NCI-H2227 treated with DMSO at 0.1 percent for 48 hours (cell line): ENCODE data around the gene CDH13.

Experiments
- DNase-seq: peaks from one replicate; lab custom pipeline; 2025; lab: John Stamatoyannopoulos, UW

Gene CDH13

DNA sequence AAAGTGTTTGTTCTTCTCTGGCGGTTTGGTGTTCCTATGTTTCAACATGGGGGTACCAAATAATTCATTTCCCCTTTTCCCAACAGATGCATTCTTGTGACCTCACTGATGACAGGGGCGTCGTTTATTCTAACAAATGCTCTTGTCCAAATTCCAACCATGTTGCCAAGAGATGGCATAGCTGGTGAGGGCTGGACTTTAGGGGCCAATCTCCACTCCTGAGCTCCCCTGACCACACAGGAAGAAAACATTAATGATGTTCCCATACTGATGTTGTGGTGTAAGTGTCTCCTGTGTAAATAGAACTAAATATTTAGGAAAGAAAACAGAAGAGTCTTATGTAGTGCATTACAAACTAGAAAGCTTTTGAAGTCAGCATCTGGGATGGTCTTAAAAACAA is 431.6 kb downstream of the CDH13 start:
- no peak for DNase-seq

DNA sequence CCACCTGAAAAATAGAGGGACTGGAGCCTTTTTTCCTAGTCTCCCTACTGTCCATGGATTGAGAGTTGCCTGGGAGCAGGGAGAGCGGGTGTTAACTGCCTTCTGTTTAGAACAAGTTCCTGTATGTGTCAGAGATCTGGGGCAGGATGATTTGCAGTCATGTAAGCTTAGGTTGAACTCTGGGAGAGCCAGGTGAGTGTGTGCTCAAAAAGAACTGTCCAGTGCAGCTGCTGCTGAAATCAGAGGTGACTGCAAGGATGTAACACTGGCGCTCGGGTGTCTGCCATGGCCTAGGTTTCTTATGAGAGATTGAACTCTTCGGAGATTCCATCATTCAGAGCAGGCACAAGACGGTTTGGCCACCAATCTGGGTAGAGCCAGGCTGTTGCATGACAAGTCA is 432.5 kb downstream of the CDH13 start:
- no peak for DNase-seq

DNA sequence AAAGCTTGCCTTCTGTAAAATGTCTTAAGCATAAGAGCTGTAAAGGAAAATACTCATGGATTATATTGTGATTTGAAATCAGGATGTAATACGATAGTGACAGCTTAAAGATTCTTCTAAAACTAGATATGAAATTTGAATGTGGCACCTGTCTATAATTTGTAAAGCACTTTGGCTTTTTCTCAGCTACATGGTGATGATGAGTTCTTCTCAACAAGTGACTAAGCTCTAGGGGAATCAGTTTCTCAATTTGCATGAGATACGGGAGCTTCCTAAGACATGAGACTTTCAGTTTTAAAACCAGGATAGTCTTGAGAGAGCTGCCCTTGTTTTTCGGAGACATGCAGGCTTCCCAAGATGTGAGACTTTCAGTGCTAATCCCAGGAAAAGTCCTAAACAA is 439.2 kb downstream of the CDH13 start:
- DNase-seq: no peak

DNA sequence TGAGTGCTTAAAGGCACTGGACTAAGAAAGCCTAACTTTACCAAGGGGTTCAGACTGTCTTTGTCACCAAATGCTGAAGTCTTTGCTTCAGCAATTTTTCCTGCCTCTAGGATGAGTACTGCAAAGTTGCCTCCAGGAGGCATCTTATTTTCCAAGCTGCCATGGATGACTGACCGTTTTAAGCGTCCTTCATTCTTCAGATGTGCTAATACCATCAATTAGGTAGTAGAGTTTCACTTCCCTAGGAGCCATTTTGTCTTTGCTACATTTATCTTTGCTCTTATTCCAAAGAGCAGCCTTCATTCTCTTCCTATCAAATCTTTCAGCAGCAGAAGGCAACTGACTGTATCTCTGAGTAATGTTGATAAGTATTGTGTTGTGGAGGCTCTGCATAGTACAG is 440.1 kb downstream of the CDH13 start:
- DNase-seq: no peak

DNA sequence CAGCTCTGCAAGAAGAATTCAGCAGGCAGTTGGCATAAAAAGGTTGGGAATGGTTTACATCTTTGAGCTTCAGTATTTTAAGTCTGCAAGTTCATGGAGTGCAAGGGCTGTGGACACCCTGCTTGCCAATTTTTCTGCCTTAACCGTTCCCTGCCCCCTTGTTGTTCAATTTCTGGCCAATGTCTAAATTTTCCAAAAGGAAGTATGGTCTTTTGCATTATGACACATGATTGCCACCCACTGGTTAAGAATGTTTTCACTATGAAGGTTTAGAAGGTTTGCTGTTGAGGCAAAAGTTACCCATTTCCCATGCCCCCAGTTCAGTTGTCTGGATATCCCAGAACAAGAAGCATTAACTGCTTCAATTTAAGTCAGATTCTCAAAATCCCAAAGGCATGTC is 441.9 kb downstream of the CDH13 start:
- no peak for DNase-seq

DNA sequence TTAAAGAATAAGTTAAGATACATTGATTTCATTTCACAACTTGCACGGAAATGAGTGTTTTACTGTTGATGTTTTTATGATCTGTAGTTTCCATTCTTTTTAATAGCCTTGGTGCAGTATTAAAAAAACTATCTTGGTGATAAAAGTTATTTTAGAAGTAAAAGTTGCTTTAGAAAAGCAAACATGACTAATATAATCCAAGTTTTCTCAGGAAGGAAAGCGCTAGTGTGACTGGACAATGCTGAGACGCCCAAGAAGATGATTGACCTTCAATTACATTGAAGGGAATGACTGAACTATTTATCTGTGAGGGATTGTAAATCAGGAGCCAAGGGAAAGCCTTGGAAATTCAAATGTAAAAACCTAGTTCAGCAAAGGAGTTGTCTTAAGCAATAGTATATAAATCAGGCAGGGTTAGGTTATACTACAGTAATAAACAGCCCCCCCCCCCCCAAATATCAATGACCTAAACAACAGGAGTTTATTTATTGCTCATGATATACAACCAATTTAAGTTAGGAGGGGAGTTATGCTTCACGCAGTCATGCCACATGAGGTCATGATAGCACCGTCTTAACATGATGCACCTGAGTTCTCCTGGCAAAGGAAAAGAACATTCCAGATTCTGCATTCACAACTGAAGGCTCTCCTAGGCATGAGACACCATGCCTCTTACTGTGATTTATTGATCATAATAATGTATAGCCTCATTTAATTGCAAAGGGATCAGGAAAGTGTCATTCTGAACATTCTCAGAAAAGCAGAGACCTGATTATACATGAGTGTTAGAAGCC is 443.8 kb downstream of the CDH13 start:
- DNase-seq: no peak

DNA sequence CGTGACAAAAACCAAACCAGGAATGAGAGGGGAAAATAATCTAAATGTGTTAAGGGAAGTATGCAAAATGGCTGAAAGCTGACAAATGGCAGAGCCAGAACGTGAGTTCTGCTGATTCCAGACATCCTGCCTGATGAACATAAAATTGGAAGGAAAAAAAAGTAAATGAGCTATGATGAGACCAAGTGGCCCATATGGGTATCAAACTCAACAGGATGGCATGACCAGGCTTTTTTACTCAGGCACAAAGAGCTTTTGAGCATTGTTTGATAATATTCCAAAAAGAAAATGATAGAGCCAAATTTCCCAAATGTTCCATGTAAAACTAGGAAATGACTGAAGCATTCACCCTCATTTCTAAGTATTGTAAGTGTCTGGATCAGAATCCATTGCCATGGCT is 449.2 kb downstream of the CDH13 start:
- DNase-seq: no peak

DNA sequence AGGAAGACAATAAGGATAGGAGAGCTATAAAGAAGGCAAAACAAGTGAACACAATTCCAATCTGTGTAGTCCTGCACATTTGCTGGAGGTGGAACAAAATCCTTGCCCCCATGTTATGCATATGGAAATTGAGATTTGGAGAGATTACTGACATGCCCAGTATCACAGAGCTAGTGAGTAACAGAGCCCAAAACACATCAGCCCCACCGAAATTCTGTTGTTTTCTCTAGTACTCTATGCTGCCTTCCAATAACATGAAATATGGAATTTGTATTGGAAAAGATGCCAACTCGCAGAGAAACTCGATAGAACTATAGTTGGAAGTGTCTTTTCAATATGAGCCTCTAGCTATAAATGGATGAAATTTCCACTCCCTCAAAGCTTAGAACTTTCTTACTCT is 456.6 kb downstream of the CDH13 start:
- DNase-seq: no peak

DNA sequence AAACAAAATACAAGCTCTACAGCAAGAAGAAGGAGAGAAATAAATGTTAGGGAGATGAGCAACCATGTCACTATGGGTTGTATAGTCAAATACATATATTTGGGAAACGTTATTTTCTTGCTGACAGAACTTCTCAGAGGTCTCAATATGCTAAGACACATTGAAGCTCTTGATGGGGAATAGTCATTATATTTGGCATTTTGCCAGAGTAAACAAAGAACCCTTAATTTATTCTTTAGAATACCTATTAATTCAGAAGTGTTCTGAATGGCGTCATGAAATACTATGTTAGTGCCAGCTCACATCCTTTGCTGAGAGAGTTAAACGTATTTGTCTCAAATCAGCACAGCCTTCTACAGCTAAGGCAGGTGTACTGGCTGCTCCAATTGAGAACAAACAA is 458.9 kb downstream of the CDH13 start:
- DNase-seq: no peak

DNA sequence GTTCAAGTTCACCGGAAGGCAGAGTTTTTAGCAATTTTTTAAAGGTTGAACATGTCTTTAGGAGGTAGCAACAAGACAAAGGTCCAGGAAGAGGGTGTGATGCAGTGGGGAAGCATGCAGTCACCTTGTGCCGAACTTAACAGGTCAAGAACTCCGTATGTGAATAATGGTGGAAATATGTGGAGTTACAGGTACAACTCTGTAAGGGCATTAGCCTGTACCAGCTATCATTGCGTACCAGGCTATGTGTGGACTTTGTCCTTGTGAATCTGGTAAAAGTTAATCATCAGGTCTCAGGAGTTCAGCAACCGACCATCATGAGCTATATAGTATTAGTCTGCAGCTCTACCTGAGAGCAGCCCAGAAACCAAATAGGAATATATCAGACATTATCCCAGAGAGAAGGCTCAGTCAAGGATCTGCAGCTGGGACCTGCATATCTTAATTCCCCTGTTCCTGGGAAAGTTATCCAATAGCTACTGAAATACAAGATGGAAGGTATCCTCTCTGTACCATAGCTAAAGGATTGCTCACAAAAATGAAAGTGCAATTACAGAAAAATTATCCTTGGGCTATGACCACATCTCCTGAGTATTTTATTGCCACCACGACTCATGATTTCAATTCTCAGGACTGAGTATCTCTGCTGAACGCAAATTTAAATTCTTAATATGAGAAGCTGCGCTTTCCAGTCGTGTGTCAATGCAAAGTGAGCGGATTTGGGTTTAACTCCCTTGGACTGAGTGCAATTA is 469.3 kb downstream of the CDH13 start:
- no peak for DNase-seq

DNA sequence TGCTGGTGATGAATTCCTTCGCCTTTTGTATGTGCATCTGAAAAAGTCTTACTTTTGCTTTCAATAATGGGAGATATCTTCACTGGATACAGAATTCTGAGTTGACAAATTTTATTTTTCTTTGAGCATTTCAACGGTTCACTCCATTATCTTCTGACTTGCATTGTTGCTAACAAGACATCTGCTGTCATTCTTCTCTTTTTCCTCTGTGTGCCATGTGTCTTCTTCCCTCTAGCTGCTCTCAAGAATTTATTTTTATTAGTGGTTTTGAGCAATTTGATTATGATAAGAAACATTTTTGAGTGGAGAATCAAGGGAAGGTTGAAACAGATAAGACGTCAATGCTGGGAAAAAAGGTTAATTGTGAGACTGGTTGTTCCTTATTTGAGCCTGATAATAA is 471.8 kb downstream of the CDH13 start:
- no peak for DNase-seq

DNA sequence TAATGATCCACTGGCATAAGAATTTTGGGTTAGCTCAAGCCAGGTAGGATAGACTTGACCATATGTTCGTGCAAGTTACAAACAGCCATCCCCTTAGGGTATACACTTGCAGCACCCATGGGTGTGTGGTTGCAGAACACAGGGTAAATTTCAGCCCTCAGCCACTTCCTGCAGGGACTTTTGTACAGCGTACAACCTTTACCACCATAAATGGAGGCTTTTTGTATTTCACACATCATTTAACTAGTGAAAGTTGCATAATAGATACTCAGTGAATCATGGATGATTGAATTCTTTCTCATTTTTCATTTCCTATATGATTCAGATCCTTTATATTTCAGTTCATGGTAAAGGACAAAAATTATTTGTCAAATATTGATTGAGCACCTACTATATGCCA is 473.9 kb downstream of the CDH13 start:
- no peak for DNase-seq

DNA sequence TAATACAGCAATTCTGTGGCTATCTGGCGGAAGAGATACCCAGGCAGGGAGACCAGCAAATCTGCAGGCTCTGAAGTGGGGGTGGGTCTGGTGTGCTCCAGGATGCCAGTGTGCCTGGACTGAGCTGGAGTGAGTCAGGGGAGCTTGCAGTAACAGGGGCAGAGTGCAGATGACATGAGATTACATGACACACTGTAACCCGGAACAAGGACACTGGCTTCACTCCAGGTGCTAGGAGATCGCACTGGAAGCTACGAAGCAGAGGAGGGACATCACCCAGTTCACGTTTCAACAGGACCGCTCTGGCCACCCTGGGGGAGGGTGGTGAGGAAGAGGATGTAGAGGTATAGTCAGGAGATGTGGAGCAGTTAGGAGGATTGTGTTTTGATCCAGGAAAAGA is 475.6 kb downstream of the CDH13 start:
- no peak for DNase-seq

DNA sequence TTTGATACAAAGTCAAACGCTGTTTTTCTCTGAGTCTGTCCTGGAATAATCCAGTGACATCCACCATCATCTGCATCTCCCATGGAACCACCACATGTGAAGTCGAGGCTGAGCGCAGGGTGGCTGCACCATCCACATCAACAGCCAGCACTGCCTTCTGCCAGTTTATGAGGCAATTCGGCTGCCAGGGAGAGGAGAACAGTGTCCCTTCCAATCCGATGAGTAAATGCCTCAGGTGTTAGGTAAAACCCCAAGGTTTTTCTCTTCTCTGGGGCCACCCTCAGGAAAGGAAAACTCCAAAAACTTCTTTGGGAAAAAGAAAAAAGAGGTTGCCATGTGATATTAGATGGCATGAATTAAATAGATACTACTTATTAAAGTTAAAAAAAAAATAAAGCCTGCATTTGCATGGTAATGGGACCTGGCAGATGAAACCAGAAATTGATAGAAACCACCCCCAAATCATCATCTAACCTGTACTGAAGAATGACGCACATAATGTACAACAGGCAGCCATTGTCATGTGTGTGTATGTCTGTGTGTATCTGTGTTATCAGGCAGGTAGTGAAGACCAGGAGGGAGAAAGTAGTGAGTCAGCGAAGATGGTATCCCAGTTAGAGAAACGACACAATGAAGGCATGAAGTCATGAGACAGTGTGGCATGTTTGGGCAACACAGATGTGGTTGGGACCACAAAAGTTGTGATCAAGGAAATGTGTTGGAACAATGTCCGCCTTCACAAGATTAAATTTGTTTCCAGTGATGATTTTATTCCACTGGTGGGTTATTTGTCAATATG is 478.7 kb downstream of the CDH13 start:
- no peak for DNase-seq

DNA sequence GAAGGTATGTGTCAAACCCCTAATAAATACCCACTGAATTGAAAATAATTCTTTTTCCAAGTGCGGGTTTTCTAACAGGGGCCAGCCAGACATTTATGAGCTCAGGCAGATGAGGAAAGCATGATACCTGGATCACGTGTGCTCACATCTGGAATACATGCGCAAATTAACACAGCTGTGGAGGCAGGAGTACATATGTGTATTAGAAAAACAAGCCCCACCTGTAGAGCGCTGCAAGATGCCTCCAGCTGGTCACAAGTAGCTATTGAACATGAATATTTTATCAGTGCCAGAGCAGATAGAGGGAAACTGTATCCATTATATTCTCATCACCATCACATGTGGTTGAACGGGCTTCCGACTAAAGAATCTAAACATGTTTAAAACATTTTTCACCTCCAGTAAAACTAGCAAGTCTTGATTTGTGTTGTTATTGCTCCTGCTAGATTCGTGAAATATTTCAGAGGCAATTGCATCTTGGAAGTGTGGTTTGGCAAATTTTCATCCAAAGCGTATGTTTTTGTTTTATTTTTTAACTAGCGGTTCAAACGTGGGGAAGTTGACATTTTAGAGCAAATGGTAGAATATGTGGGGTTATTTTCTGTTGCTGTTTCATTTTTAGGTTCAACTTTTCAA is 482.8 kb downstream of the CDH13 start:
- no peak for DNase-seq

DNA sequence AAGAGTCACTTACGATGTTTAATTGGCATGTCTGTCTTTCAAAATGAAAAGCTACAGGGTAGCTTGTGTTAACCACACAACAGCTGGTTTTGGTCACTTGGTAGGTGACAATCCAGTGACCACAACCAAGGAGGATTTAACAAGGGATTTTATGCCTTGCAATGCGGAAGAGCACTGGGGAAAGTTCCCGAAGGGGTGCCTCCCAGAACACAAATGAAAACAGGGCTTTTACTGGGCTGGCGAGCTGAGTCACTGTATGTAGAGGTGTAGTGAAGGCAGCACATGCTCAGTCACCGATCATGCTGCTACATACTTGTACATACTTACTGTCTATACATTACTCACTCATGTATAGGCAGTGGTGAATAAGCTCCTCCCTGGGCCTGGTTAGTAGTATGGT is 483.5 kb downstream of the CDH13 start:
- no peak for DNase-seq

DNA sequence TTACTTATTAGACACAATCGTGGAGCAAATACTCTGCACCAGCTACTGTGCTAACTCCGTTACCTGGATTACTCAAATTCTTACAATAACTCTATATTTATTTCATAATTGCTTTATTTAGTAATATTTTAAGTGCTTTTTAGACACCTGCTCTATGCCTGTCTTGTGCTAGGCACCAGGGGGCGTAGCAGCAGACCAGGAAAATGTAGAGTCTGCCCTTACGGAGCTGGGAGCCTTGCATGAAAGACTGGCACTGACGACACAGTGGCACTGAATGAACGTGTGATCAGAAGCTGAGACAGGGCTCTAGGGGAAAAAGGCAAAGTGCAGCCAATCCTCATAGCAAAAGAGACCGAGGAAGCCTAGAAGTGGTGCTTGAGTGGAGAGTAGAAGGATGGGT is 486.5 kb downstream of the CDH13 start:
- DNase-seq: no peak

DNA sequence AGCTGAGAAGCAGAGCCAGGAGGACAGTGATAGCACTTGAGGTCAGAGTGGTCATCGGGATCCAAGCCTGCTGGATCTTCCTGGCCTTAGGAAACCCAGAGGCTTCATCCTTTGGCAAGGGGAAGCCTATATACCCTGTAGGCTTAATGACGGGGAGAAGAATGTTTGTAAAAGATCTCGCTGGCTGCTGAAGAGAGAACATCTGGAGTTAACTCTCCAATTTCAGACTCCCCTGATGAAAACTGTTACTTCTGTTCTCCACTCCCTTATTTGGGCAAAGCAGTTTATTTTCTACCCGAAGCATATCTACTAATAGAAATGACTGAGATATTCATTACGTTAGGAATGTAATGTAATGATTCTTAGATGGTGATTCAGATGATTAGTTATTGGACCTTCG is 487.0 kb downstream of the CDH13 start:
- DNase-seq: no peak

DNA sequence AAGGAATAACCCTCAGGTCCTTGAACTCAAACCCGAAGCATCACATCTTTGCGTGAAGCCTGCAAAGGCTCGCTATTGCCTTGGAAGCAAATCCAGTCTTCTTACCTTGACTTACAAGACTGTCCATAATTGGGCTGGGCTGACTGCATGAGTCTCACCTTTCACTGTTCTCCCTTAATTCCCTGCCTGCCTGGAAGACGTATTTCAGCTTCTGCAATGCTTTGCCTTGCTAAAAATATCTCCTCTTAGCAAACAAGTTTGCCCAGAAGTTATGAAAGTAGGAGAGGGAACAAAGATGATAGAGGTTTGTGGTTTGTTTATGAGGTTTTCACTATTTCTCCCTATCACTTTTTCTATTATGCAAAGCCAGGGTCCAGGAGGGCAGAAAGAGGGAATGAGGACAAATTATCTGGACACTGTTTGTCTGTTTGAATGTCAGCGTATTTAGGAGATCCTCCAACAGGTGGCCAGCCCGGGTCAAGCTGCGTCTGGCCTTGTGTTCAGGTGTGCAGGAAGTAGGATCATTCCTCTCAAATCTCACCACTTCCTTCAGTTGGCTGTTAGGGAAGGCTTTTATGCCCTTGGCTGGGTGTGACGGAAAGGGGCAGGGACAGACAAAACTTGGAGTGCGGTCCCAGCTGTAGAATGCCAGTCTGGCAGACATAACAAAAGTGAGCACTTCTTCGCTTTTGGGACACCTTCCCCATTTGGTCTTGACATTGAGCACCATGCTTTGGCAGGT is 488.9 kb downstream of the CDH13 start:
- DNase-seq: no peak

DNA sequence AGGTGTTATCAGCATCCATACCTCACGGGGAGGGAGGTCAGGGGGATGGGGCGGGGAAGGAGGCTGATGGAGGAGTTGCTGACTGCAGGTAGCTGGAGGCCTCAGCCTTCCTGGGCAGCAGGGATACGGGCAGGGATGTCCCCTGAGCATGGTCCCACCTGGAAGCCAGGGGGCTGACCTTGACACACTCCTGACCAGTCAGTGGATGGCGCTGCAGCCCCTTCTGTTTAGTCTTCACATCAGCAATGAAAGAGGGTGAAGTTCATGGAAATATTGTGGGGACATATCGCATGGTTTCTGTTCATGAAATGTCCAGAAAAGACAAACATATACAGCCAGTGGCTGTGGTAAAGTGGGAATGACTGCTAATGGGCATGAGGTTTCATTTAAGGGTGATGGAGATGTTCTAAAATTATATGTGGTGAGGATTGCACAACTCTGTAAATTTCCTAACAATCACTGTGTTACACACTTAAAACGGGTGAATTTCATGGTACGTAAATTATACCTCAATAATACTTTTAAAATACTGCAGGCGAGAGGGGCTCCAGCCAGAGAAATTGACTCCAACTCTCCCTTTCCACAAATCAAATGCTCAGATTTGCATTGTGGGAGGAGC is 489.6 kb downstream of the CDH13 start:
- no peak for DNase-seq

DNA sequence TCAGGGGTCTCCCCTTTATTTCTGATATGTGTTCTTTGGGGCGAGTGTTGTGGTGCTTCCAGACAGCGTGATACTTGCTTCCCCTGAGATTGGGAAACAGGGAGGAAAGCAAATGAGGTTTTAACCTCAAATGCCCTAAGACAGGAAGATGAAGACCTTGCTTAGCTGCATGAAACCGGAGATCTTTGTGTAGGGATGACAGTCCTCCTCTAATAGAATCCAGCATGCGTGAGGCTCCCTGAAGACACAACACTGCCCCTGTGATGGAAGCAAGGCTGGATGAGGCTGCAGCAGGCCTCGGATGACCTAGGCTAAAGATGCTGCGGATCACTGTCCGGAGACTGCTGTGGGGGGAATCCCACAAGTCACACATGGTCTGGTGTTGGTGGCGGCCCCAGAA is 491.0 kb downstream of the CDH13 start:
- no peak for DNase-seq
